Measurements from ENCODE around the gene SMIM43.

DNA sequence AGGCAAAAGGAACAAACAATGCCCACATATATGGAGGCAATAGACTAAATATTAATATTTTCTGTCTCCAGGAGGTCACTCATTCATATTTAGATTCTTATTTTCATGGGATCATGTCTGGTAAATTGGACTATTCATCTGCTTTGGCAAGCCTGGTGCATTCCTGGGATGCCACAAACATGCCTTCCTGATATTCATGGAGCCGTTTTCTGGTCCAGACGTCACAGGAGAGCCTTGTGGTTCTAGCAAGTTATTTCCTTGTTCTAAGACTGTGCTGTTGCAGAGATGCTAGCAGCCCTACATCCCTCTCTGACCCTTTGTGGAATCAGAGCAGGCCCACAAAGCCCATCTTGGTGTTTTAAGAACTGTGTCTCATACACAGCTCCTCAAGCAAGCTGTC is 20.0 kb upstream of the SMIM43 start:
- TF ChIP-seq EZH2 (IDR thresholded peaks at IDR 0.05; ENCODE audit: low read length, missing control alignments) (no peak), CTCF (conservative IDR thresholded peaks at IDR 0.05 in 1 of 2, IDR thresholded peaks at IDR 0.05 in 1 of 2; ENCODE audit: low read depth in 1 of 2, low read length in 2 of 2) (no peak)

Measured in fibroblast of lung (primary cell).